ENCODE measurements around the gene CEP170B. TPM values are rescaled to one million over a fixed set of nuclear protein-coding genes. Genes with fewer than 3 reads are reported as not detected.

CEP170B gene
- total and polyA plus RNA-seq, 4 donors = 1.5 to 10.9 (median 6.7) TPM

GRCh38 chr14:104858811-104859426 lies 6.1 kb upstream of the CEP170B start:
- Histone ChIP-seq H3K36me3 (ENCODE audit: control insufficient read depth in 4 of 4, insufficient read depth in 3 of 4, low read depth in 1 of 4, low read length in 3 of 4) (no peaks in the 10 kb centered on the region), H3K27ac (ENCODE audit: low read depth in 1 of 2, low read length in 2 of 2) (no peak overlapping the region), H3K27me3 (ENCODE audit: control insufficient read depth in 4 of 4, insufficient read depth in 4 of 4, low read length in 3 of 4) (no peaks in the 10 kb centered on the region), H3K4me3 (ENCODE audit: low read depth in 1 of 3, low read length in 3 of 3) (no peak overlapping the region), H3K9me3 (ENCODE audit: control insufficient read depth in 4 of 4, low read length in 3 of 4) (no peaks in the 10 kb centered on the region), H3K9ac (ENCODE audit: low read depth in 1 of 2, low read length in 2 of 2) (no peak overlapping the region), H3K4me1 (ENCODE audit: control insufficient read depth in 4 of 4, insufficient read depth in 4 of 4, low read length in 3 of 4) (peaks cover 0 to 5% (median 3%) of the 10 kb centered on the region in 4 donors)
- TF ChIP-seq SP1 (IDR thresholded peaks at IDR 0.05) (no peak), YY1 (IDR thresholded peaks at IDR 0.05) (no peak), HNF4G (IDR thresholded peaks at IDR 0.05) (no peak), NR2F2 (IDR thresholded peaks at IDR 0.05) (no peak), ATF3 (IDR thresholded peaks at IDR 0.05) (no peak), RXRA (IDR thresholded peaks at IDR 0.05) (no peak), EGR1 (IDR thresholded peaks at IDR 0.05; ENCODE audit: low read depth in 2 of 2) (no peak), GABPA (IDR thresholded peaks at IDR 0.05 in 1 of 2, conservative IDR thresholded peaks at IDR 0.05 in 1 of 2) (no peak), FOXA1 (IDR thresholded peaks at IDR 0.05) (no peak), RAD21 (IDR thresholded peaks at IDR 0.05) (no peak), ZBTB33 (IDR thresholded peaks at IDR 0.05) (no peak), FOXA2 (IDR thresholded peaks at IDR 0.05) (no peak), HNF4A (conservative IDR thresholded peaks at IDR 0.05) (no peak), TAF1 (conservative IDR thresholded peaks at IDR 0.05) (no peak), JUND (IDR thresholded peaks at IDR 0.05) (no peak)
- DNase-seq (ENCODE audit: low spot score) = no peak
- 79% methylated on average over 8 of the region's 8 CpGs for WGBS

GRCh38 chr14:104859900-104860299 lies 5.2 kb upstream of the CEP170B start:
- DNase-seq (ENCODE audit: low spot score) = no peak
- TF ChIP-seq NR2F2 (IDR thresholded peaks at IDR 0.05) (no peak), MAX (IDR thresholded peaks at IDR 0.05) (no peak), ATF3 (IDR thresholded peaks at IDR 0.05) (no peak), YY1 (IDR thresholded peaks at IDR 0.05) (no peak), FOXA1 (IDR thresholded peaks at IDR 0.05) (no peak), CTCF (IDR thresholded peaks at IDR 0.05; ENCODE audit: low read depth, low read length, missing input control) (no peak), RXRA (IDR thresholded peaks at IDR 0.05) (no peak), FOXA2 (IDR thresholded peaks at IDR 0.05) (no peak), HNF4A (conservative IDR thresholded peaks at IDR 0.05) (no peak), EGR1 (IDR thresholded peaks at IDR 0.05; ENCODE audit: low read depth in 2 of 2) (no peak), ZBTB33 (IDR thresholded peaks at IDR 0.05) (no peak), SP1 (IDR thresholded peaks at IDR 0.05) (no peak), REST (IDR thresholded peaks at IDR 0.05) (no peak), JUND (IDR thresholded peaks at IDR 0.05) (no peak), RAD21 (IDR thresholded peaks at IDR 0.05) (no peak), GABPA (IDR thresholded peaks at IDR 0.05 in 1 of 2, conservative IDR thresholded peaks at IDR 0.05 in 1 of 2) (no peak), TAF1 (conservative IDR thresholded peaks at IDR 0.05) (no peak), HNF4G (IDR thresholded peaks at IDR 0.05) (no peak)

More at GRCh38 chr14:104859900-104860299, 5.2 kb upstream of the CEP170B start:
- Histone ChIP-seq H3K27me3 (ENCODE audit: control insufficient read depth in 4 of 4, insufficient read depth in 4 of 4, low read length in 3 of 4) (no peaks in the 10 kb centered on the region), H3K36me3 (ENCODE audit: control insufficient read depth in 4 of 4, insufficient read depth in 3 of 4, low read depth in 1 of 4, low read length in 3 of 4) (no peaks in the 10 kb centered on the region), H3K27ac (ENCODE audit: low read depth in 1 of 2, low read length in 2 of 2) (no peak overlapping the region), H3K4me1 (ENCODE audit: control insufficient read depth in 4 of 4, insufficient read depth in 4 of 4, low read length in 3 of 4) (peaks cover 0 to 9% (median 5%) of the 10 kb centered on the region in 4 donors), H3K9me3 (ENCODE audit: control insufficient read depth in 4 of 4, low read length in 3 of 4) (no peaks in the 10 kb centered on the region), H3K9ac (ENCODE audit: low read depth in 1 of 2, low read length in 2 of 2) (no peak overlapping the region), H3K4me3 (ENCODE audit: low read depth in 1 of 3, low read length in 3 of 3) (no peak overlapping the region)
- WGBS = 98% methylated on average over 4 of the region's 4 CpGs
